Fibroblast of the aortic adventitia (primary cell): Measurements from ENCODE around the gene GUCY1A2. TPM values are rescaled to one million over a fixed set of nuclear protein-coding genes. Genes with fewer than 3 reads are reported as not detected.

Experiments
- DNase-seq: peaks from one replicate; pipeline ENCODE4 v3.0.0-alpha.2; 2010; ENCODE audit warnings: low read depth
- H3K4me3 ChIP-seq: 2 replicates; pipeline ENCODE4 v1.5.1; 2011; ENCODE audit warnings: low read depth, mild to moderate bottlenecking, control low read depth, low read length, moderate library complexity
- CTCF ChIP-seq: IDR thresholded peaks from 2 replicates; pipeline ENCODE4 v1.5.1; 2011; ENCODE audit warnings: mild to moderate bottlenecking, low read length, control low read depth, inconsistent platforms; ENCODE audit not compliant: insufficient read depth
- total RNA-seq: library from RNA; depleted of rRNA; stranded (reverse); fragments of >200 nt; gene quantifications from 2 replicates; pipeline ENCODE4 v1.2.3, GENCODE V29; 2012; ENCODE audit warnings: low replicate concordance

The GUCY1A2 gene
- total RNA-seq, 1 donor = 1.1 TPM

GRCh38 chr11:106969644-106970355, 48.5 kb downstream of the GUCY1A2 start:
- TF ChIP-seq CTCF = no peak
- H3K4me3 ChIP-seq = no peak overlapping the region
- DNase-seq = no peak

- DNase-seq = no peak
- TF ChIP-seq CTCF = no peak
- no peak overlapping the region for H3K4me3 ChIP-seq
These were observed 55.3 kb downstream of the GUCY1A2 start for GRCh38 chr11:106962995-106963394.

GRCh38 chr11:106961518-106961917, 56.8 kb downstream of the GUCY1A2 start:
- H3K4me3 ChIP-seq = no peak overlapping the region
- peak; percentile 90 for DNase-seq
- TF ChIP-seq CTCF = no peak

- no peak for DNase-seq
- TF ChIP-seq CTCF = no peak
- no peak overlapping the region for H3K4me3 ChIP-seq
These were observed 57.2 kb downstream of the GUCY1A2 start for GRCh38 chr11:106961048-106961447.

- no peak overlapping the region for H3K4me3 ChIP-seq
- TF ChIP-seq CTCF = no peak
- DNase-seq = peak; percentile 6
These were observed 58.5 kb downstream of the GUCY1A2 start for GRCh38 chr11:106959800-106960199.

- TF ChIP-seq CTCF = no peak
- no peak for DNase-seq
These were observed 58.9 kb downstream of the GUCY1A2 start for GRCh38 chr11:106959386-106959785.

More at GRCh38 chr11:106959386-106959785, 58.9 kb downstream of the GUCY1A2 start:
- no peak overlapping the region for H3K4me3 ChIP-seq
